ENCODE data around the gene RHBDD1.

DNA sequence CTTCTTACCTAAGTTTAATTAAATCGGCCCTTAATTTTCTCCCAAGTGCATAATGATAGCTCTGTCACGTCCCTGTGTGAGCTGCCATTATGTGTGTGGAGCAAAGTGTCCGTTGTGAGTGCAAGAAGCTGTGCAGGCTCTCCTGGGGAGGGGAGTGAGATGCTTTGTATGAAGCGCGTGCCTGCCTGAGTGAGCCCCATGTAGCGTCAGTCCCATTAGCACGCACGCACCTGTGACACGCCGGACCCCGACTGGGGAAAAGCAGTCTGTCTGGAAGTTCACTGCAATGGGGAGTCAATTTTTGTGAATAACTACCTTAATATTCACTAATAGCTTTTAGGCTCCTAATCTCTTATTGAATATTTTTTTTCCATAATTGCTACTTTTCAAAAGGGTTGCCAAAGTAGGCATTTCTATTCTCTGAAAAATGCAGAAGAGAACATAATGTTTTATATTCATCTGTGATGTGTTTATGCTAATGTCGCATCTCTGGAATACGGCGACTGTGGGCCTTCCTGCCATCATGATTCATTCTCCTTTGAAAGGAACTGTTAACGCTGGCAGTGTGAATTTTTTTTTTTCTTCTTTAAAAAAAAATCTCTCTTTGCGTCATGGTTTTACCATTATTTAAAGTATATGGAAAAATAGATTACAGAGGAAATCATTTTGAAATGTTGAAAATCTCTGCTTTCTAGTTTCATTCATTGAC, 170.5 kb downstream of the RHBDD1 start:
- TF ChIP-seq EZH2 (IDR thresholded peaks at IDR 0.05; ENCODE audit: borderline replicate concordance) (no peak), EZH2phosphoT487 (IDR thresholded peaks at IDR 0.05; ENCODE audit: low read depth, severe bottlenecking, unreplicated experiment) (no peak)

Data from hepatocyte (in vitro differentiated cells).